ENCODE measurements around the gene GNAQ.

The GNAQ gene

GRCh38 chr9:77961541-77961940 is 70.1 kb downstream of the GNAQ start:
- no peak overlapping the region for H2AFZ ChIP-seq
- H3K27ac ChIP-seq: no peak overlapping the region
- TF ChIP-seq, protein P1, sequence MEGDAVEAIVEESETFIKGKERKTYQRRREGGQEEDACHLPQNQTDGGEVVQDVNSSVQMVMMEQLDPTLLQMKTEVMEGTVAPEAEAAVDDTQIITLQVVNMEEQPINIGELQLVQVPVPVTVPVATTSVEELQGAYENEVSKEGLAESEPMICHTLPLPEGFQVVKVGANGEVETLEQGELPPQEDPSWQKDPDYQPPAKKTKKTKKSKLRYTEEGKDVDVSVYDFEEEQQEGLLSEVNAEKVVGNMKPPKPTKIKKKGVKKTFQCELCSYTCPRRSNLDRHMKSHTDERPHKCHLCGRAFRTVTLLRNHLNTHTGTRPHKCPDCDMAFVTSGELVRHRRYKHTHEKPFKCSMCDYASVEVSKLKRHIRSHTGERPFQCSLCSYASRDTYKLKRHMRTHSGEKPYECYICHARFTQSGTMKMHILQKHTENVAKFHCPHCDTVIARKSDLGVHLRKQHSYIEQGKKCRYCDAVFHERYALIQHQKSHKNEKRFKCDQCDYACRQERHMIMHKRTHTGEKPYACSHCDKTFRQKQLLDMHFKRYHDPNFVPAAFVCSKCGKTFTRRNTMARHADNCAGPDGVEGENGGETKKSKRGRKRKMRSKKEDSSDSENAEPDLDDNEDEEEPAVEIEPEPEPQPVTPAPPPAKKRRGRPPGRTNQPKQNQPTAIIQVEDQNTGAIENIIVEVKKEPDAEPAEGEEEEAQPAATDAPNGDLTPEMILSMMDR (IDR thresholded peaks at IDR 0.05): no peak
- H3K9ac ChIP-seq: no peak overlapping the region
- no peaks in the 10 kb centered on the region for H3K9me3 ChIP-seq (ENCODE audit: control insufficient read depth, low read length)
- peaks cover 11% of the 10 kb centered on the region for H3K79me2 ChIP-seq
- H3K4me3 ChIP-seq (ENCODE audit: low read depth, low read length): no peak overlapping the region
- peaks cover 3% of the 10 kb centered on the region for H3K4me1 ChIP-seq
- no peaks in the 10 kb centered on the region for H3K36me3 ChIP-seq (ENCODE audit: control insufficient read depth, insufficient read depth, low read length)
- no peak overlapping the region for H3K4me2 ChIP-seq (ENCODE audit: low read length)
- H3K27me3 ChIP-seq (ENCODE audit: control insufficient read depth, insufficient read depth, low read length): no peaks in the 10 kb centered on the region

DNA sequence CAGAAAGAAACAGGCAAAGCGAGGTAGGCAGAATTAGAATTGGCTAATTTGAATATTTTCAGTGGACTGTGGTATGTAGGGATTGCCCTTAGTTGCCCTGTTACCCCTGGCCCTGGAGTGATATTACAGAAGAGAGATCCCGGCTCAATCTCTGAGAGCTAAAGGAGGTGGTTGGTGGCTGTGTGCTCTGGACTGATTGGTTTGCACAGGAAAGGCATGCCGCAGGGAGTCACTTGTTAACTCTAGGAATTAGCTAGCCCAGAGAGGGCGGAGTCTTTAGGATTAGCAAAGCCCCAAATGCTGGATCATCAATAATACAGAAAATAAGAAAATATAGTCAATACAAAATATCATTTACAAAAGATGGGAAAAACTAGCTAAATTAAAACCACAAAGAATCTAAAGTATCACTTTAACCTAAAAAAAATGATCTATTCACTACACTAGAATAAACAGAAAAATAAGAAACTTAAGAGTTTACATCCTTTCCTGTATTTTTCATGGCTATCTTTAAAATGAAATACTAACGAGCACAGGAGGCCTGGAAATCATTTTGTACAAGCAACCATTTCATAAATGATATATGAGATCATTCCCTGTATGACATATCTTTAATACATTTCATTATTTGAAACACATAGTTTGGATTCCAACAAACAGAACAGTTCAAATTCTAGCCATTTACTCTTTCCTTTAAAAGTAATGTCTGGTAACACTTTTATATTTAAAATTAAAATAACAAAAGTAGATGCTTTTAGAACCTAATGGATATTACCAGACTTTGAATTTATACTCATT is 71.1 kb downstream of the GNAQ start:
- Histone ChIP-seq H2AFZ (no peak overlapping the region), H3K9ac (no peak overlapping the region), H3K79me2 (peaks cover 7% of the 10 kb centered on the region), H3K4me2 (ENCODE audit: low read length) (no peak overlapping the region), H3K9me3 (ENCODE audit: control insufficient read depth, low read length) (no peaks in the 10 kb centered on the region), H3K27ac (no peak overlapping the region), H3K4me3 (ENCODE audit: low read depth, low read length) (no peak overlapping the region), H3K36me3 (ENCODE audit: control insufficient read depth, insufficient read depth, low read length) (no peaks in the 10 kb centered on the region), H3K4me1 (peaks cover 3% of the 10 kb centered on the region), H3K27me3 (ENCODE audit: control insufficient read depth, insufficient read depth, low read length) (no peaks in the 10 kb centered on the region)
- TF ChIP-seq, protein P1 (IDR thresholded peaks at IDR 0.05): no peak

DNA sequence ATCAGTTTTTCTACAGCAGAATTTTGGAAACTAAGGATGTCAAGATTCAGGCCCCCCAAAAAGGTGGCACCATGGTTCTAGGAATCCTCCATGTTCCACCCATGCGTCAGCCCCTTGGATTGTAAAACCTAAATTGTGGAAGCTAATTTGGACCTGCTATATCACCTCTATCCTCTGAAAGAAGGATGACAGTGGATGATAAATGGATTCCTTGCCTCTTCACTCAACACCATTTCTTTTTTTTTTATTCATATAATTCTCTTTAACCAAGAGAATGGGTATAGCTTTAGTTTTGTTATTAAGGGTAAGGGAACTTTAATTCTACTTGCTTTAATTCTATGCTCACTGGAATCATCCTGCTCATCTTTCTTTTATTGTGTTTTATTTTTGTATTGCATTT is 71.8 kb downstream of the GNAQ start:
- H2AFZ ChIP-seq: no peak overlapping the region
- H3K79me2 ChIP-seq: peaks cover 9% of the 10 kb centered on the region
- H3K4me1 ChIP-seq: peaks cover 3% of the 10 kb centered on the region
- H3K4me3 ChIP-seq (ENCODE audit: low read depth, low read length): no peak overlapping the region
- H3K27ac ChIP-seq: no peak overlapping the region
- no peaks in the 10 kb centered on the region for H3K36me3 ChIP-seq (ENCODE audit: control insufficient read depth, insufficient read depth, low read length)
- no peaks in the 10 kb centered on the region for H3K9me3 ChIP-seq (ENCODE audit: control insufficient read depth, low read length)
- TF ChIP-seq, protein P1 (IDR thresholded peaks at IDR 0.05): no peak
- no peak overlapping the region for H3K9ac ChIP-seq
- H3K27me3 ChIP-seq (ENCODE audit: control insufficient read depth, insufficient read depth, low read length): no peaks in the 10 kb centered on the region
- no peak overlapping the region for H3K4me2 ChIP-seq (ENCODE audit: low read length)

DNA sequence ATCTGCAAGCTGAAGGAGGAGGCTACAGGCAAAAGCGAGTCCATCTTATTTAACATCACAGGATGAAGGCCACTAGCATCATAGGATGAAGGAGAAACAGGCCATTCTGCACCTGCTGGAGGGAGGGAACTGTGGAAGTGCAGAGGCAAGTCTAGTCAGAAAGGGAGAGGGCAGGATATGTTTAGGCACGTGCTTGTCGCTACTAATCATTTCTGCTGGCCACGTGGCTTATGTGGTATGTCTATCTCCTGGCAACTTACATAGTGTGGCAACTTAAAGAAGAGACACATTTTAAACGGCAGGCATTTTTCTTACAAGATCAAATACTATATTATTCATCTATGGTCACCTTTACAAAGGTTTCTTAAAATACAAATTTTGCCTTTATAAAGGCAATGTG is 74.0 kb downstream of the GNAQ start:
- H3K4me2 ChIP-seq (ENCODE audit: low read length): no peak overlapping the region
- no peak overlapping the region for H3K4me3 ChIP-seq (ENCODE audit: low read depth, low read length)
- H3K36me3 ChIP-seq (ENCODE audit: control insufficient read depth, insufficient read depth, low read length): no peaks in the 10 kb centered on the region
- TF ChIP-seq, protein P1 (IDR thresholded peaks at IDR 0.05): no peak
- no peak overlapping the region for H3K9ac ChIP-seq
- H3K4me1 ChIP-seq: peaks cover 3% of the 10 kb centered on the region
- no peak overlapping the region for H3K27ac ChIP-seq
- H3K9me3 ChIP-seq (ENCODE audit: control insufficient read depth, low read length): no peaks in the 10 kb centered on the region
- H2AFZ ChIP-seq: no peak overlapping the region
- H3K27me3 ChIP-seq (ENCODE audit: control insufficient read depth, insufficient read depth, low read length): no peaks in the 10 kb centered on the region
- peaks cover 8% of the 10 kb centered on the region for H3K79me2 ChIP-seq

- no peaks in the 10 kb centered on the region for H3K36me3 ChIP-seq (ENCODE audit: control insufficient read depth, insufficient read depth, low read length)
- H3K4me1 ChIP-seq: peaks cover 3% of the 10 kb centered on the region
- H3K79me2 ChIP-seq: peaks cover 8% of the 10 kb centered on the region
- no peak overlapping the region for H2AFZ ChIP-seq
- no peak overlapping the region for H3K27ac ChIP-seq
- H3K4me3 ChIP-seq (ENCODE audit: low read depth, low read length): no peak overlapping the region
- H3K9ac ChIP-seq: no peak overlapping the region
- H3K9me3 ChIP-seq (ENCODE audit: control insufficient read depth, low read length): no peaks in the 10 kb centered on the region
- TF ChIP-seq, protein P1 (IDR thresholded peaks at IDR 0.05): no peak
- no peak overlapping the region for H3K4me2 ChIP-seq (ENCODE audit: low read length)
- H3K27me3 ChIP-seq (ENCODE audit: control insufficient read depth, insufficient read depth, low read length): no peaks in the 10 kb centered on the region
Measured at GRCh38 chr9:77956555-77956954, 75.1 kb downstream of the GNAQ start.
